ENCODE data around the gene SULT6B1.
A peak's percentile ranks its signal among the peaks of the same experiment; 100 is the strongest.
"Not testable (repeated sequence)": the region's sequence is repeated elsewhere in the genome, so short reads cannot be mapped to it uniquely, and the experiment has no call there.

The SULT6B1 gene, protein sequence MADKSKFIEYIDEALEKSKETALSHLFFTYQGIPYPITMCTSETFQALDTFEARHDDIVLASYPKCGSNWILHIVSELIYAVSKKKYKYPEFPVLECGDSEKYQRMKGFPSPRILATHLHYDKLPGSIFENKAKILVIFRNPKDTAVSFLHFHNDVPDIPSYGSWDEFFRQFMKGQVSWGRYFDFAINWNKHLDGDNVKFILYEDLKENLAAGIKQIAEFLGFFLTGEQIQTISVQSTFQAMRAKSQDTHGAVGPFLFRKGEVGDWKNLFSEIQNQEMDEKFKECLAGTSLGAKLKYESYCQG

DNA sequence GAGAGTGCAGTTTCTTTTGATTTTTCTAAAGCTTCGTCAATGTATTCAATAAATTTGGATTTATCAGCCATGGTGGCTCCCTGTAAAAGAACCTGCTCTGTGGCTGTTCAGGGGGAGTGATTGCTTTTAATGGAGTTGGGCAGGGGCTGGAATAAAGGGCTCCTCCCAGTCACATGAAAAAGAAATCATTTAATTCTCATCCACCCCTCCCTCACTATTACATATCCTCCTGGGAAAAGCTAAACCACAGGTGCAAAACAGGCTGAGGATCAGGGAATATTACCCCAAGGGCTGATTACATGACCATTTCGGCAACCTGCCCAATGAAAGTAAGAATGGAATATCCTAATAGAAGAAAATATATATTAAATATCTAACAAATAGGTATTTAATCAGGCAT, at the start of gene SULT6B1:
Gene SULT6B1 (minus strand): TSS at position 101 of the 400 bp plus-strand sequence. CDS start 30 bp downstream, at position 71.
- no peak for DNase-seq

DNA sequence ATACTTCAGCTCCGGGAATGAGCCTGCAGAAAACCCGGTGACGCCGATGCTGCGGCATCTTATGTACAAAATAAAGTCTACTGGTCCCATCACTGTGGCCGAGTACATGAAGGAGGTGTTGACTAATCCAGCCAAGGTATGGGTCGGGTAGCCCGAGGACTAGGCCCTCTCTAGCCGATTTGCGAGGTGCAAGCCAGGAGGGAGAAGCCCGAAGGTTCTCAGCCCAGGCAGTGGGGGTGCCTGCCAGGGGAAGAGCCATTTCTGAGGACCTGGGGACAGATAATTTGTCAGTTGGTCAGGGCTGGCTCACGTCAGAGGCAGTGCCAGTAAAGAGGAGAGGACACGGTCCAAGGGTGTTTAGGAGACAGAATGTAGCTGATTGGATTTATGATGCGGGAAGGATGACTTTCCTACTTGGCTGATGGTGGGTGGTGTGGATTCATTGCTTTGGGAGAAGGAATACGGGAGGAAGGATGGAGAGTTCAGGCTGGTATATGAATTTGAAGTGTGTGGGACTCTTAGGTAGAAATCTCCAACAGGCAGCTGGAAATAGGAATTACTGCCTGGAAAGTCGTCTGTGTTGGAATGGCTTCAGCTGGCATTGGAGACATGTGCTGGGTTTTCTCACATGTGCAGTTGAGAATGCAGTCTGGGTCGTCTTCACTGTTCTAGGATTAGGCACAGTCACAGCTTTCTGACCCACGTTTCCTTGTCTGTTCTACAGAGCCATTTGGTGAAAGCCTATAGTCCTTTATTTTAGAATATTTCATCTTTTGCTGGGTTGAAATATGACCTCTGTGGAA, 43.9 kb upstream of the SULT6B1 start:
- DNase-seq, result peak; percentile 5

DNA sequence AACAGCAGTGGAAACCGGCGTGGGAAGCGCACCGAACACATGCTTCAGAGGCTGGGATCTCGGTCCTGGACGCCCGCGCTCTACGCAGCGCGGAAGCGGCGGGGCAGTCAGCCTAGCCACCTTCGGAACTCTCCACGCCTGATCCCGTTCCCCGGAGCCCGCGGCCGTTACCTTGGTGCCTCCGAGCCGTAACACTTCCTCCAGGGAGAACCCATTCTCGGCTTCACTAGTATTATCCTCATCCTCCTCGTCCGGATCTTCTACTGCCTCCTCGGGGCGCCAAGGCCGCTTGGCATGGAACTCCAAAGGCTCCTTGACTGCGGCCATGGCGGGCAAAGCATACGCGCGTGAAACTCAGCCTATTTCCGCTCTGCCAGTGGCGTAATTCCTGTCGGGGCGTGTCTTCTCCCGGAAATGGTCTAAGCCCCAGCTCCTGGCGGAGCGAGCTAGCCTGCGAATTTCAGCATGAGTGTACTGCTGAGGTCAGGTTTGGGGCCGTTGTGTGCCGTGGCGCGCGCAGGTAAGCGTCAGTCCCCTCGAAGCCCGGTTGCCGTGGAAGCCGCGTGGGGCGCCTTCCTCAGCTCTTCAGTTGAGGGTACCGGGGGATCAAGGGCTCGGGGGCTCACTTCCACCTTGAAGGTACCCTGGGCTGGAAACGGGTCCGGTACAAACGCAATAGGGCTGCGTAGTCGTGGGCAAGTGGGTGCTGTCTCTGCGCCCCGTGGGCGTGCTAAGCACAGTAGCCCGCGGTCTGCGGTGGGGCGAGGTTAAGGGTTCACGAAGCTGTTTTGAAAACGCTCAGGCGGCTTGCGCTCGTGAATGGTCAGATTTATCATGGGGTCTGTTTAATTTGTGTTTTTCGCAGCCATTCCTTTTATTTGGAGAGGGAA, 43.0 kb upstream of the SULT6B1 start, which contains the start of the genes CEBPZ and NDUFAF7:
Gene CEBPZ (minus strand): TSS at position 356 of the 890 bp plus-strand sequence. CDS start 29 bp downstream, at position 327.
Gene NDUFAF7 (plus strand): TSS at position 418 of the 890 bp plus-strand sequence. CDS start 48 bp downstream, at position 466.
- DNase-seq, result peak; percentile 94

- DNase-seq, result peak; percentile 31
These were observed 42.1 kb upstream of the SULT6B1 start for GRCh38 chr2:37230581-37230980.

GRCh38 chr2:37228788-37229187, 40.3 kb upstream of the SULT6B1 start:
- no peak for DNase-seq

DNA sequence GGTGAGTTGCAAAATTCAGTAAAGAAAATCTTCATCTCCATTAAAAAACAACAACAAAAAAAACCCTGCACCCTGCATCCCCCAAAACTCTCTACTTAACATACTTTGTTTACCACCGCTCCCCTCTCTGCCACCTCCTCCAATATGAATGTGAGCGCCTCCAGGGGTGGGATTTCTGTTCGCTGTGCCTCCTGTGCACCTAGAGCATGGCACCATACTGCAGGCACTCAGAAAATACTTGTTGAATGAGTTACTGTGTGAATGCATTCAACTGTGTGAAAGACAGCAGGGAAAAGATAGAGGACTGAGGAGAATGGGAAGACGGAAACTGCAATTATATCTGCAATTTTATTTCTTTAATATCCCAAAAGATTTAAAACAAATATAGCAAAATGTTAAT, 38.4 kb upstream of the SULT6B1 start:
- DNase-seq, result no peak

DNA sequence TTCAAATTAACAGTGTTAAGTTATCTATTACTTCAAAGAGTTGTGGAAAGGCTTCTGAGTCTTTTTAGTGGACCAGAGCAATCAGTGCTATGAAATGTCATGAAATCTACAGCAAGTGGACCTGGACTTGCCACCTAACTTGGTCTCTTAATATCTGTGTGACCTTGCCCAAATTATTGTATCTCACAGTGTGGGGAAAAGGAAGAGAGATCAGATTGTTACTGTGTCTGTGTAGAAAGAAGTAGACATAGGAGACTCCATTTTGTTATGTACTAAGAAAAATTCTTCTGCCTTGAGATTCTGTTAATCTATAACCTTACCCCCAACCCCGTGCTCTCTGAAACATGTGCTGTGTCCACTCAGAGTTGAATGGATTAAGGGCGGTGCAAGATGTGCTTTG, 36.7 kb upstream of the SULT6B1 start:
- DNase-seq, result not testable (repeated sequence)

DNA sequence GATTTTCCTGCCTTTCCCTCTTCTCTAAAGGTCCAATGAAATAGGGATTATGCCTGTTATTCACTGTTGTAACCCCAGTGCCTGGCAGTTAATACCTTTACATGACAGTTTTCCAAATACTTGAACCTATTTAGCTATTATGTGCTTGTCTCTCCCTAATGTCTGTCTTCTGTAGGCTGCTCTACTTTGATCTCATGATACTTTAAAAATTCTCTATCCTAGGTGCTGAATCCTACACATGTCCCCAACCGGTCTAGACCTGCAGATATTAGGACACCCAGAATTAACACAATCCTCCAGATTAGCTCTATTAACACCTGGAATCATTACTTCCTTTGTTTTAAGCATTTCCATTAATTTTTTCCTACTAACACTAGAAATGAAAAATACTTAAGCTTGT, 35.6 kb upstream of the SULT6B1 start:
- no peak for DNase-seq

DNA sequence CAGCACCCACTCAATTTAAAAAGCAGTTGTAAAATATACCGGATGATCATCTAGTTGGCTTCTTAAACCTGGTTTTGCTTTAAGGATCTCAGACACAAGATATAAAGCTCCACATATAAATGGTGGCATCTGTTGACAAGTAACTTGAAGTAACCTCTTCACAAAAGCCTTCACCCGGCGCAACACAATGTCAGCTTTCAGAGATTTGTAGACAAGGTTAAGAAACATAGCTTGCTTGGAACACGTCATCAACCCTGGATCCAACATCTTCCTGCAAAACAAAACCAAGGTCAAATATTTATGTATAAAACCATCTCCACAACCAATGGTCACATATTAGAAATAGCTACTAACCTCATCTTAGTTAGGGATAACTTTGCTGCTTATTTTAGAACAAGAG, 34.7 kb upstream of the SULT6B1 start:
- no peak for DNase-seq

DNA sequence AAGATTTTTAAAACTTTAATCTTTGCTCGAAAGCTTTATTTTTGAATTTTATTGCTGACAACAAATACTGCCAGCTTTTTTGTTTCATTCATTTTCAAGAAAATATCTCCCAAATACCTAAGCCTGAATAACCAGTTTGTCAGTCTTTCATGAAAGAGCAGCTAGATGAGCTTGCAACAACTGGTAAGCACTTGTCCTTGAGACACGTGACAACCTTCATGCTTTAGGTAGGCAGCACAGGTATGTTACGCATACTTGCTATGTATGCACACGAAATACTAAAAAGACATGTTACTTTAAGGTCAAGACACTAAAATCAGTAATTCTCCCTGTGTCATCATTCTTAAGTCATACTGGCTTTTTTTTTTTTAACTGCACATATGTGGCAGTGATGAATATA, 30.6 kb upstream of the SULT6B1 start:
- DNase-seq, result no peak

DNA sequence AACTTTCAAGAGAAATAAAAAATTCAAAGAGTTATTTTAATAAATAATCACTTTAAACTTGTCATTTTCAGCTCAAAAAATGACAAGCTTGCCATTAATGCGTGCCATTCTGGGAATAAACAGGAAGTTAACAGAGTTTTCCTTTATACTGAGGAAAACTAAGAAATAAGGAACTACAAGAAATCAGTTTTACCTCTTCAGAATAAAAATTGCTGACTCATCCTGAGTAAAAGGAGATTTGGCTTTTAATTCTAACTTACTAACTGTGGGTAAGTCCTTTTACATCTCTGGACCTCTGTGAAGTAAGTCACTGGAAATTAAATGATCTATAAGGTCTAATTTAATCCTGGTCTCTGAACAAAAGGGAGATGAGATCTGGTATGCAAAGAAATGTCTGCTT, 26.8 kb upstream of the SULT6B1 start:
- DNase-seq, result no peak

GRCh38 chr2:37211939-37212338, 23.5 kb upstream of the SULT6B1 start:
- DNase-seq, result no peak

GRCh38 chr2:37211212-37211611, 22.7 kb upstream of the SULT6B1 start:
- DNase-seq, result no peak

DNA sequence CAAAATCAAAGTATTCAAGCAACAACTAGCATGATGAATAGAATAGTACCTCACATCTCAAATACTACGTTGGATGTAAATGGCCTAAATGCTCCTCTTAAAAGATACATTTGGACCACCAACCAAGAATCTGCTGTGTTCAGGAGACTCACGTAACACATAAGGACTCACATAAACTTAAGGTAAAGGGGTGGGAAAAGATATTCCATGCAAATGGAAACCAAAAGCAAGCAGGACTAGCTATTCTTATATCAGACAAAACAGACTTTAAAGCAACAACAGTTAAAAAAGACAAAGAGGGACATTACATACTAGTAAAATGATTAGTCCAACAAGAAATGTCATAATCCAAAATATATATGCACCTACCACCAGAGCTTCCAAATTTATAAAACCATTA, 18.3 kb upstream of the SULT6B1 start:
- DNase-seq, result not testable (repeated sequence)

GRCh38 chr2:37205689-37206341, 17.3 kb upstream of the SULT6B1 start:
- no peak for DNase-seq

- not testable (repeated sequence) for DNase-seq
These were observed 16.7 kb upstream of the SULT6B1 start for GRCh38 chr2:37205071-37205661.

DNA sequence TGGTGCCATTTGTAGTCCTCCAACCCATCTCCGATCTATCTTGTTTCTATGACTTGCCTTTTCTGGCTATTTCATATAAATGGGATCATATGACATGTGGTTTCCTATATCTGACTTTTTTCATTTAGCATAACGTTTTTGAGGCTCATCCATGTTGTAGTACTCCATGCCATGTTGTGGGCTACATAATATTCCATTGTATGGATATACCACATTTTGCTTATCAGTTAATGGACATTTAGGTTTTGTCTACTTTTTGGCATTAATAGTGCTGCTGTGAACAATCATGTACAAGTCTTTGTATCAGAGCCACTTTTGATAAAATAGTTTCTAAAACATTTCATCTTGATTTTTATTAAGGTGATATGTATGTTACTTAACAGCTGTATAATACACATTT, 15.2 kb upstream of the SULT6B1 start:
- DNase-seq, result no peak

- peak; percentile 35 for DNase-seq
These were observed 13.3 kb upstream of the SULT6B1 start for GRCh38 chr2:37201766-37202165.

GRCh38 chr2:37201208-37201607, 12.7 kb upstream of the SULT6B1 start:
- no peak for DNase-seq

DNA sequence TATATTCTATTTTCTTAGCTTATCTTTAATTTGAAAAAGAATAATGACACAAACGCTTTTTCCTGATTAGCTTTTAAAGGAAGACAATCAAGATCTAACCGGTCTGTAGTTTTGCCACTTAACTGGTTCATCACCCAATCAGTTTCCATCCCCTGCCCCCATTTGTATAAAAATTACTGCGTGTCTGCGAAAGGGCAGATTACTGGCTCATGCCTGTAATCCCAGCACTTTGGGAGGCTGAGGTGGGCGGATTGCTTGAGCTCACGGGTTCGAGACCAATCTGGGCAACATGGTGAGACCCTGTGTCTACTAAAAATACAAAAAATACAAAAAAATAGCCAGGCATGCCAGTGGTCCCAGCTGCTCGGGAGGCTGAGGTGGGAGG, 10.2 kb upstream of the SULT6B1 start:
- no peak for DNase-seq

DNA sequence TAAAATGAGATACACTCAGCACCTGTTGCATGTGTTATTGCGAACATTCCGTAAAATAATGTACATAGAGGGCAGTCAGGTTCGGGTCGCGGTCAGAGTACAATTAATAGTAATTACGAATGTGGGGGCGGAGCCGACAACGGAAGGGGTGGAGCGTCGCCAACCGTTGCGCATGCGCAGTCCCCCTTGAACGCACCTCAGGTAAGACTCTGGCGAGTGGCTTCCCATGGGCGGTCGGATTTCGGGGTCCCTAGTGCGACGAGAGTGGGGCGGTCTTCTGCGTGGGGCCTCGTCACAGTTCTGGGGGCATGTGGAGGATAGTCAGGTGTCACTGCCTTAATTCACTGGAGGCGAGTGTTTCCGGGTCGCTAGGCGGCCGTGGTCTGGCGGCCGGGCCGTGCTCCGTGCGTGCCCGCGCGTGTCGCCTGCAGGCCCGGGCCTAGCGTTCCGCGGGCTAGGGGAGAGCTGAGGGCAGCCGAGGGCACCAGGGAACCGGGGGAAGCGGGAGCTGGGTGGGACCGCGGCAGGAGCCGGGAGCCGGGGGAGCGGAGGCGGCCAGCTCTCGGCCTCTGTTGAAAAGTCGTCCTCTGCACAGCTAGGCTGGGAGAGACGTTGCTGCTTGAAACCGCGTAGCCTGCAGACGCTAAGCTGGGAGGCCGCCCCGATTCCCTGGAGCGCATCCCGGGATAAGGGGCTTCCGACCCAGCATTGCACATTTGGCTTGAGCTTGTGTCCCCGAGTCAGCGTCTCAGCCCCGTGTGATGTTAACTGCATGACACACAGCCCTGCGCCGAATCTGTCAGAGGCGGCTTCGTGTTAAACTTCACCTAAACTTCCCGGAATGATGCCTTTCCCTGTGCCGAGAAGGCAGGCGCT, 8.1 kb upstream of the SULT6B1 start, which contains the start of gene CEBPZOS:
Gene CEBPZOS (plus strand): TSS at position 177 of the 876 bp plus-strand sequence. CDS start 3,209 bp downstream, outside the sequence.
- DNase-seq, result peak; percentile 86

All from hematopoietic multipotent progenitor cell treated with erythropoietin and hydrocortisone succinate and interleukin-3 and kit ligand, for 8 days (in vitro differentiated cells).